ENCODE measurements around the gene CRAT.
"Not testable (repeated sequence)": the region's sequence is repeated elsewhere in the genome, so short reads cannot be mapped to it uniquely, and the experiment has no call there.

The CRAT gene

GRCh38 chr9:129138144-129138462, 27.5 kb upstream of the CRAT start:
- DNase-seq = no peak

GRCh38 chr9:129137292-129138143, 26.9 kb upstream of the CRAT start:
- no peak for DNase-seq

GRCh38 chr9:129136446-129137035, 25.9 kb upstream of the CRAT start:
- no peak for DNase-seq

GRCh38 chr9:129135476-129135875, 24.9 kb upstream of the CRAT start:
- no peak for DNase-seq

- DNase-seq = no peak
These were observed 22.5 kb upstream of the CRAT start for GRCh38 chr9:129133082-129133481.

- peak; percentile 42 for DNase-seq
These were observed 20.9 kb upstream of the CRAT start for GRCh38 chr9:129131300-129132145.

- DNase-seq = no peak
These were observed 20.2 kb upstream of the CRAT start for GRCh38 chr9:129130791-129131190.

GRCh38 chr9:129130271-129130670, 19.7 kb upstream of the CRAT start:
- DNase-seq = not testable (repeated sequence)

- DNase-seq = no peak
These were observed 18.1 kb upstream of the CRAT start for GRCh38 chr9:129128689-129129088.

GRCh38 chr9:129126749-129127618, 16.4 kb upstream of the CRAT start:
- DNase-seq = no peak

GRCh38 chr9:129125478-129125877, 14.9 kb upstream of the CRAT start:
- no peak for DNase-seq

GRCh38 chr9:129124506-129125069, 14.0 kb upstream of the CRAT start:
- no peak for DNase-seq

GRCh38 chr9:129122976-129123375, 12.4 kb upstream of the CRAT start:
- DNase-seq = not testable (repeated sequence)

GRCh38 chr9:129122133-129122532, 11.5 kb upstream of the CRAT start:
- no peak for DNase-seq

- no peak for DNase-seq
These were observed 10.9 kb upstream of the CRAT start for GRCh38 chr9:129121483-129121882.

GRCh38 chr9:129118799-129119198, 8.2 kb upstream of the CRAT start:
- DNase-seq = no peak

GRCh38 chr9:129113645-129114304, 3.2 kb upstream of the CRAT start:
- no peak for DNase-seq

- DNase-seq = not testable (repeated sequence)
These were observed 1.9 kb upstream of the CRAT start for GRCh38 chr9:129112526-129112925.

GRCh38 chr9:129111528-129112151, 1.0 kb upstream of the CRAT start:
- no peak for DNase-seq

GRCh38 chr9:129109952-129110739, 447 bp downstream of the CRAT start:
- DNase-seq = no peak

GRCh38 chr9:129109537-129109903, 1.1 kb downstream of the CRAT start:
- no peak for DNase-seq
